ENCODE data around the gene ASIC3. TPM values are rescaled to one million over a fixed set of nuclear protein-coding genes. Genes with fewer than 3 reads are reported as not detected.

ASIC3 gene
- total and polyA plus RNA-seq, 2 of the 8 experiments (the other 6 are each of a cell fraction or from before 2014, with no cell fraction given): 1.6 to 1.9 TPM

GRCh38 chr7:151024435-151025056, 23.8 kb upstream of the ASIC3 start, which contains the start of gene ATG9B:
TSS of gene ATG9B (minus strand) at chr7:151024494. CDS start at chr7:151024423, 71 bp downstream.
- peaks cover 0 to 6% (median 4%) of the 10 kb centered on the region in 4 experiments; a peak in 3 of 7 replicates for H3K4me1 ChIP-seq (replicated peaks in 1 of 4; ENCODE audit: control insufficient read depth in 3 of 4, insufficient read depth in 4 of 4, low read length in 3 of 4)
- H2AK5ac ChIP-seq (ENCODE audit: low read depth, low read length): no peak within 1 kb of the TSS; the same call in 1 of the 2 replicates
- WGBS, 2 experiments (ENCODE audit: extremely low coverage in 1 of 2, insufficient coverage in 1 of 2, insufficient read length in 1 of 2, insufficient replicate concordance in 2 of 2, low coverage in 1 of 2, low lambda C conversion rate in 2 of 2, missing lambda C conversion rate in 1 of 2): 83% methylated on average over 4 of the region's 4 CpGs; no CpG with 5 or more reads in 1 of the 2 experiments
- no peak within 1 kb of the TSS for H3K14ac ChIP-seq (ENCODE audit: insufficient read length)
- peaks cover 3% of the 10 kb centered on the region; the same call in 1 of the 2 replicates for H3K23me2 ChIP-seq (ENCODE audit: low read depth, low read length)
- H4K5ac ChIP-seq (ENCODE audit: insufficient read length, low read depth, low read length): no peak within 1 kb of the TSS
- H3K27ac ChIP-seq (ENCODE audit: low read depth, low read length): no peak within 1 kb of the TSS
- DNase-seq (ENCODE audit: low read depth in 1 of 2, low spot score in 2 of 2): no peak
- H3K4me2 ChIP-seq (ENCODE audit: insufficient read depth in 1 of 2, low read depth in 2 of 2, low read length in 2 of 2): no peak within 1 kb of the TSS
- H3K79me2 ChIP-seq (ENCODE audit: control insufficient read depth in 1 of 2, insufficient read depth in 2 of 2, low read length in 2 of 2): no peaks in the 10 kb centered on the region
- no peaks in the 10 kb centered on the region for H3K79me1 ChIP-seq (ENCODE audit: low read depth, low read length)
- H4K8ac ChIP-seq (ENCODE audit: extremely low read depth, insufficient read depth, low read length): no peak within 1 kb of the TSS
- no peak within 1 kb of the TSS for H3K4ac ChIP-seq (replicated peaks; ENCODE audit: insufficient read length, low read depth, low read length)
- H2BK5ac ChIP-seq (ENCODE audit: low read depth, low read length): no peak within 1 kb of the TSS
- no peak within 1 kb of the TSS for H3K4me3 ChIP-seq (ENCODE audit: extremely low read depth in 1 of 4, insufficient read depth in 2 of 4, low read depth in 3 of 4, low read length in 4 of 4)
- no peak within 1 kb of the TSS for H2BK20ac ChIP-seq (ENCODE audit: low read length)
- FAIRE-seq: no peak
- H3K36me3 ChIP-seq (ENCODE audit: control insufficient read depth in 2 of 4, insufficient read depth in 4 of 4, low read length in 3 of 4): no peaks in the 10 kb centered on the region
- peak within 1 kb of the TSS; percentile 88; the same call in 1 of the 2 replicates for H2BK15ac ChIP-seq (ENCODE audit: low read length)
- H3K9me3 ChIP-seq (ENCODE audit: insufficient read depth in 2 of 2, low read depth in 1 of 2, low read length in 1 of 2): no peaks in the 10 kb centered on the region
- H3K23ac ChIP-seq (ENCODE audit: insufficient read length): no peak within 1 kb of the TSS
- H3K9ac ChIP-seq (replicated peaks in 1 of 4; ENCODE audit: extremely low read depth in 1 of 4, low read depth in 3 of 4, low read length in 3 of 4): no peak within 1 kb of the TSS; a peak in 1 of 7 replicates
- no peak within 1 kb of the TSS for H2AFZ ChIP-seq (ENCODE audit: low read length)
- CTCF ChIA-PET (ENCODE audit: partially characterized antibody): interaction anchor here (0.7 to 8.0 kb wide), 10 partner anchors 8 to 146 kb away, joined by 3 to 116 read pairs (median 3); no protein-coding TSS in a partner anchor
- H4K20me1 ChIP-seq (replicated peaks in 1 of 2; ENCODE audit: control insufficient read depth in 1 of 2, insufficient read depth in 2 of 2, low read length in 2 of 2): no peaks in the 10 kb centered on the region
- H2BK120ac ChIP-seq (replicated peaks; ENCODE audit: low read depth, low read length): no peak within 1 kb of the TSS
- no peak within 1 kb of the TSS for H3K56ac ChIP-seq (replicated peaks; ENCODE audit: insufficient read length, low read depth, low read length)
- peaks cover 1 to 18% (median 15%) of the 10 kb centered on the region in 4 experiments for H3K27me3 ChIP-seq (replicated peaks in 1 of 4; ENCODE audit: control insufficient read depth in 3 of 4, extremely low read depth in 1 of 4, insufficient read depth in 3 of 4, low read length in 3 of 4)
- no peak within 1 kb of the TSS for H3K18ac ChIP-seq (ENCODE audit: extremely low read depth, low read length)
- H2BK12ac ChIP-seq (ENCODE audit: low read depth, low read length): 0 out of 2 replicates have a peak within 1 kb of the TSS, but pooled peaks have one; percentile 17
- POLR2A ChIA-PET (ENCODE audit: partially characterized antibody): no interaction called here
- H4K91ac ChIP-seq (replicated peaks; ENCODE audit: insufficient read length, low read length): no peak within 1 kb of the TSS
- TF ChIP-seq EZH2 (IDR thresholded peaks at IDR 0.05; ENCODE audit: low read depth, low read length, severe bottlenecking) (no peak), RFX5 (IDR thresholded peaks at IDR 0.05; ENCODE audit: borderline replicate concordance, low read depth, low read length) (no peak), SRF (IDR thresholded peaks at IDR 0.05; ENCODE audit: low read depth, low read length) (no peak), SAP30 (IDR thresholded peaks at IDR 0.05; ENCODE audit: insufficient read depth, insufficient replicate concordance, low read length) (no peak), RNF2 (IDR thresholded peaks at IDR 0.05; ENCODE audit: borderline replicate concordance, low read depth, low read length, missing control alignments, poor library complexity, severe bottlenecking) (no peak), EP300 (IDR thresholded peaks at IDR 0.05; ENCODE audit: borderline replicate concordance in 1 of 2, low read depth in 2 of 2, low read length in 2 of 2) (no peak), PHF8 (conservative IDR thresholded peaks at IDR 0.05; ENCODE audit: low read depth, low read length) (no peak), NRF1 (IDR thresholded peaks at IDR 0.05; ENCODE audit: low read depth, low read length) (no peak), POU5F1 (IDR thresholded peaks at IDR 0.05; ENCODE audit: low read depth, low read length) (no peak), MAFK (IDR thresholded peaks at IDR 0.05; ENCODE audit: low read depth, low read length) (no peak), SP1 (IDR thresholded peaks at IDR 0.05; ENCODE audit: low read depth, low read length) (no peak)
